Upper lobe of left lung (tissue), 6 donors: ENCODE measurements around the gene PLEKHG3. TPM values are rescaled to one million over a fixed set of nuclear protein-coding genes. Genes with fewer than 3 reads are reported as not detected.

Source experiments
- ATAC-seq, 2 donors: fragments of 200-7000 bp; cut with Tn5 transposase; one replicate each; pipeline ENCODE4 v1.9.1; 2022; ENCODE audit warnings: mild to moderate bottlenecking in 2 of 2, moderate library complexity in 2 of 2; ENCODE audit not compliant: low FRiP score in 2 of 2
- DNase-seq, 2 donors: peaks; one replicate each; pipeline ENCODE4 v3.0.0-alpha.2; 2019 to 2020
- H3K27ac ChIP-seq, 4 donors: fragments of 200-600 bp; sonication (generic); one replicate each; pipeline ENCODE4 v1.5.1; 2016 to 2019
- H3K27me3 ChIP-seq, 4 donors: fragments of 200-600 bp; sonication (generic); one replicate each; pipeline ENCODE4 v1.5.1; 2017 to 2019
- H3K36me3 ChIP-seq, 4 donors: fragments of 200-600 bp; sonication (generic); one replicate each; pipeline ENCODE4 v1.5.1; 2016 to 2019
- H3K4me1 ChIP-seq, 4 donors: fragments of 200-600 bp; sonication (generic); one replicate each; pipeline ENCODE4 v1.5.1; 2018 to 2019
- H3K4me3 ChIP-seq, 4 donors: fragments of 200-600 bp; sonication (generic); one replicate each; pipeline ENCODE4 v1.5.1; 2017 to 2019; ENCODE audit warnings: mild to moderate bottlenecking in 2 of 4, moderate library complexity in 1 of 4
- H3K9me3 ChIP-seq, 4 donors: fragments of 200-600 bp; sonication (generic); one replicate each; pipeline ENCODE4 v1.5.1; 2018 to 2019
- EP300 ChIP-seq, 4 donors: sonication (generic); formaldehyde crosslinking; IDR thresholded peaks; one replicate each; pipeline ENCODE4 v1.5.1; 2017; ENCODE audit warnings: antibody characterized with exemption in 4 of 4, control low read depth in 2 of 4
- POLR2A ChIP-seq, 4 donors: fragments of 450-650 bp; IDR thresholded peaks; one replicate each; pipeline ENCODE4 v1.5.1; 2016 to 2017; ENCODE audit warnings: antibody characterized with exemption in 4 of 4, mild to moderate bottlenecking in 2 of 4
- POLR2AphosphoS5 ChIP-seq, 2 donors: sonication (generic); formaldehyde crosslinking; IDR thresholded peaks; one replicate each; pipeline ENCODE4 v1.5.1; 2017; ENCODE audit warnings: antibody characterized with exemption in 2 of 2
- WGBS, 2 donors: methylation state at CpG; one replicate each; pipeline ENCODE4 v1.1.5; 2017 to 2018; 5-methylcytosine and 5-hydroxymethylcytosine counted together
- total RNA-seq, 6 donors: library from RNA; depleted of rRNA in 4 of 6; stranded (reverse); fragments of >200 nt in 4 of 6; gene quantifications; one replicate each; pipeline versions ENCODE4 v1.1.0 to v1.2.1, GENCODE V29; 2016 to 2021
- TF ChIP-seq, protein P1 (sequence below), 6 experiments: fragments of 450-650 bp in 4 of 6; fragments of 200-600 bp in 2 of 6; sonication (generic) in 2 of 6; IDR thresholded peaks; one replicate each; pipeline ENCODE4 v1.5.1; 2016 to 2019; ENCODE audit warnings: antibody characterized with exemption in 6 of 6
- donor health status: DM: no; HTN: no; CAD: no; lungs with moderate emphysema.
- donor health status: DM: no; HTN: yes; CAD: no; lungs with severe emphysema.

The PLEKHG3 gene
- total RNA-seq, 6 donors from 2014 or later, result 12.8 to 49.2 (median 34.8) TPM

DNA sequence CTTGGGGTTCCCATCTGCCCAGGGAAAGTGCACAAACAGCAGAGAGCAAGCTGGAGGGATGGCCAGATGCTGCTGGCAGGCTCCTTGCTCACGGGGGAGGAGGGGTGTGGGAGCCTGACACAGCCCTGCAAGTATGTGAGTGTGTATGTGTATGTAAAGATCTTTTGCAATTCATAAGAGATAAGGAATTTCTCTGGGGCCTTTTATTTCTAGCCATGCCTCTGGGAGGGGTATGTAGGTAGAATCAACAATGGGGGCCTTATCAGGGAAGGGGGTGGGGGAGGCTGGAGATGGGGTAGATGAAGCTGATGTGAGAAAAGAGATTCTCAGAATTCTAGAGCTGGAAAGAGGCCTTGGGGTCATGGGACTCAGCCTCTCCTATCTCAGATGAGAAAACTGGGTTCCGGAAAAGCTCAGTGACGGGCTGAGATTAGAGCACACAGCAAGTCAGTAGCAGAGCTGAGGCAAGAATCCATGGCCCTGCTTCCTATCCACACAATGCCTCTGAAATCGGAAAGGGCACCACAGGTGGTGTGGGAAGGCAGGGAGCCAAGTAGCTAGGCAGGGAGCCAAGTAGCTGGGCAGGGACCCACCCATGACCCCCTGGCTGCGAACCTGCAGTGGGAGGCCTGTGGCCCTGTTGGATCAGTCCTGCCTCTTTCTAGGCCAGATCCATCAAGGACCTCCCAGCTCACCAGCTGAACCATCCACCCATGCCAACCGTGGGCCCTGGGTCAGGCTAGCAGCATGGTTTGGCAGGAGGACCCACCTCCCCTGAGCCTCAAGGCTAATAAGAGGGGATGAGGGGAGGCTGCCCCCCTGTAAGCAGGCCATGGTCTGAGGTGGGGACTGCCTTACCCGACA lies 54.7 kb downstream of the PLEKHG3 start:
- TF ChIP-seq EP300 (IDR thresholded peaks at IDR 0.05), result no peak
- no peak for TF ChIP-seq POLR2AphosphoS5 (IDR thresholded peaks at IDR 0.05)
- TF ChIP-seq, protein P1, sequence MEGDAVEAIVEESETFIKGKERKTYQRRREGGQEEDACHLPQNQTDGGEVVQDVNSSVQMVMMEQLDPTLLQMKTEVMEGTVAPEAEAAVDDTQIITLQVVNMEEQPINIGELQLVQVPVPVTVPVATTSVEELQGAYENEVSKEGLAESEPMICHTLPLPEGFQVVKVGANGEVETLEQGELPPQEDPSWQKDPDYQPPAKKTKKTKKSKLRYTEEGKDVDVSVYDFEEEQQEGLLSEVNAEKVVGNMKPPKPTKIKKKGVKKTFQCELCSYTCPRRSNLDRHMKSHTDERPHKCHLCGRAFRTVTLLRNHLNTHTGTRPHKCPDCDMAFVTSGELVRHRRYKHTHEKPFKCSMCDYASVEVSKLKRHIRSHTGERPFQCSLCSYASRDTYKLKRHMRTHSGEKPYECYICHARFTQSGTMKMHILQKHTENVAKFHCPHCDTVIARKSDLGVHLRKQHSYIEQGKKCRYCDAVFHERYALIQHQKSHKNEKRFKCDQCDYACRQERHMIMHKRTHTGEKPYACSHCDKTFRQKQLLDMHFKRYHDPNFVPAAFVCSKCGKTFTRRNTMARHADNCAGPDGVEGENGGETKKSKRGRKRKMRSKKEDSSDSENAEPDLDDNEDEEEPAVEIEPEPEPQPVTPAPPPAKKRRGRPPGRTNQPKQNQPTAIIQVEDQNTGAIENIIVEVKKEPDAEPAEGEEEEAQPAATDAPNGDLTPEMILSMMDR (IDR thresholded peaks at IDR 0.05), result no peak
- TF ChIP-seq POLR2A (IDR thresholded peaks at IDR 0.05), result no peak
- no peak for DNase-seq
- peak in 1 of 2 donors; percentile 69 for ATAC-seq
- H3K27ac ChIP-seq, result peak overlapping the region in 1 of 4 donors; percentile 53
- no peaks in the 10 kb centered on the region for H3K9me3 ChIP-seq
- WGBS, 2 donors, result 66 to 73% methylated on average over 5 to 7 of the region's 7 CpGs
- no peaks in the 10 kb centered on the region for H3K36me3 ChIP-seq
- H3K27me3 ChIP-seq, result no peaks in the 10 kb centered on the region
- peaks cover 20 to 39% (median 25%) of the 10 kb centered on the region in 4 donors for H3K4me1 ChIP-seq
- H3K4me3 ChIP-seq, result no peak overlapping the region

DNA sequence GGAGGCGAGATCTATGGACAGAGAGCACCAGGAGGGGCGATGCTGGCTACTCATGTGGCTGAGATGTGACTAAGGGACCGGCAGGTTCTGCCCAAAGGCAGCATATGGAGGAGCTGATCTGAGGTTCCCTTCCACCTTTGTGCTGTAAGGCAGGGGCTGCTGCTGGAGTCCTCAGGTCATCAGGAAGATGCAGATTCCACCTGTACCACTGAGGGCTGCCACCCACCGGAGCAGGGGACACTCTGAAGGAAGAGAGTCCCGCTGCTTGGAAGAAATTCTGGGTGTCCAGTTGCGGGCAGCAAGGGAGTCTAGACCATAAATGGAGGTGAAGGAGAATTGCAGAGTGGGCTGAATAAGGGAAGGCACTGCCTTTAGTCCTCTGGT lies 55.3 kb downstream of the PLEKHG3 start:
- TF ChIP-seq POLR2A (IDR thresholded peaks at IDR 0.05) (no peak), EP300 (IDR thresholded peaks at IDR 0.05) (no peak), POLR2AphosphoS5 (IDR thresholded peaks at IDR 0.05) (no peak)
- TF ChIP-seq, protein P1 (IDR thresholded peaks at IDR 0.05), result no peak
- Histone ChIP-seq H3K27ac (no peak overlapping the region), H3K4me3 (no peak overlapping the region), H3K36me3 (no peaks in the 10 kb centered on the region), H3K27me3 (no peaks in the 10 kb centered on the region), H3K4me1 (peaks cover 20 to 45% (median 30%) of the 10 kb centered on the region in 4 donors), H3K9me3 (no peaks in the 10 kb centered on the region)
- 96 to 100% methylated on average over 3 to 6 of the region's 6 CpGs for WGBS, 2 donors
- ATAC-seq, result no peak
- DNase-seq, result no peak

DNA sequence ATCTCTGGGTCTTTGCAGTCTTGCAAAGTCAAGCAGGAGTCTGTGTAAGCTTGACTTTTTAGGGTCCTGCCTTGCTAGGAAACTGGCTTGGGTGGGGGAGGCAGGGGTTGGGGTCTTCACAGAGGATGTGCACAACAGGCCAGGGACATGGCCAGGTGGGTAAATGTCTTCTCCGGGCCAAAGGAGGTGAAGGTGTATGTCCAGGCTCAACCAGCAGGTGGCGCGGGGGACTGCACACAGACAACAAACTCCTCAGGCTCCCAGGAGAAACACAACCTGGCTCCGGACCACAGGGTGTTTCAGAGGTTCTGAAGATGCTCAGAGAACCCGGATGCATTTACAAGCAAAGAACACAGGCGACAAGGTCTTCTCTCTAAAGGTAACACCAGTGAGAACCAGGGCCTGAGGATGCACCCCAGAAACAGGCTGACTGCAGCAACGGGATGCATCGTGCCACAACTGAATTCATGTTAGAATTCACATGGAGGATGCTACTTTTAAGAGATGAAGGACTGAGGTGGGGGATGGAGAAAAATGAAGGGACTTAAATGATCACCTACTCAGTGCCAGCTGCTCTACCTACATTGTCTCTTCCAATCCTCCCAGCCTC lies 56.0 kb downstream of the PLEKHG3 start:
- WGBS, 2 donors, result 60 to 74% methylated on average over 8 of the region's 8 CpGs
- no peak overlapping the region for H3K4me3 ChIP-seq
- no peaks in the 10 kb centered on the region for H3K27me3 ChIP-seq
- H3K36me3 ChIP-seq, result no peaks in the 10 kb centered on the region
- no peak overlapping the region for H3K27ac ChIP-seq
- ATAC-seq (no peak), DNase-seq (peak in 1 of 2 donors; percentile 71)
- H3K4me1 ChIP-seq, result peaks cover 20 to 50% (median 32%) of the 10 kb centered on the region in 4 donors
- no peak for TF ChIP-seq EP300 (IDR thresholded peaks at IDR 0.05)
- TF ChIP-seq, protein P1 (IDR thresholded peaks at IDR 0.05), result peak; percentile 41 to 59 (median 54)
- H3K9me3 ChIP-seq, result no peaks in the 10 kb centered on the region

DNA sequence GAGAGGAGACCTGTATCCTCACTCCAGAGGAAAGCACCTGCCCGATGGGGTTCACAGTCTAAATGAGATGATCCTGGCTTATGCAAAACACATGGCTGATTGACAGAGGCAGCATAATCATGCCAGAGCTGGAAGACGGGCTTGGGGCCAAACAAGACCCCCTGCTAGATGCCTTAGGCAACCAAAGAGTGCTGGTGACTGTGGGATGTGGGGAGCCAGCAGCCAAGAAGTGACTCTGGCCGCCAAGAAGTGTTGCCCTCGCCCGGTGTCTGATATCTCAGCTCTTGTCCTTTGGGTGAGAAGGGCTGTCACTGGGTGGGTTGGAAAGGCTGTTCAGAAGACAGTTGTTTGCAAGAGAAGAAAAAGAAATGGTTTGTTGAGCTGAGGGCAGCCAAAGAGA lies 56.7 kb downstream of the PLEKHG3 start:
- Histone ChIP-seq H3K27ac (no peak overlapping the region), H3K4me1 (peaks cover 20 to 50% (median 32%) of the 10 kb centered on the region in 4 donors)
- no peak for DNase-seq

More for the DNA sequence above, 56.7 kb downstream of the PLEKHG3 start:
- Histone ChIP-seq H3K36me3 (no peaks in the 10 kb centered on the region), H3K4me3 (no peak overlapping the region), H3K9me3 (no peaks in the 10 kb centered on the region), H3K27me3 (no peaks in the 10 kb centered on the region)
- TF ChIP-seq POLR2AphosphoS5 (IDR thresholded peaks at IDR 0.05) (no peak), POLR2A (IDR thresholded peaks at IDR 0.05) (no peak), EP300 (IDR thresholded peaks at IDR 0.05) (no peak)
- TF ChIP-seq, protein P1 (IDR thresholded peaks at IDR 0.05), result no peak
- 69 to 77% methylated on average over 5 of the region's 5 CpGs for WGBS, 2 donors
- no peak for ATAC-seq
